SKM-1 treated with dmso at 0.1 percent for 144 hours (cell line): ENCODE results near the gene ZNF813.
"Not testable (repeated sequence)": the region's sequence is repeated elsewhere in the genome, so short reads cannot be mapped to it uniquely, and the experiment has no call there.

Experiments used
- DNase-seq: peaks from one replicate; lab custom pipeline; 2025; ENCODE audit not compliant: unreplicated experiment; lab: John Stamatoyannopoulos, UW

ZNF813 gene

GRCh38 chr19:53467485-53468262, at the start of gene ZNF813:
Gene ZNF813 (plus strand): TSS chr19:53467733. CDS start chr19:53483823, 16,090 bp downstream.
- peak; percentile 8 for DNase-seq

GRCh38 chr19:53420520-53421315, 46.8 kb upstream of the ZNF813 start:
- DNase-seq = not testable (repeated sequence)

- no peak for DNase-seq
Measured at GRCh38 chr19:53422551-53422950, 45.0 kb upstream of the ZNF813 start.

GRCh38 chr19:53423074-53423473, 44.5 kb upstream of the ZNF813 start:
- not testable (repeated sequence) for DNase-seq

- not testable (repeated sequence) for DNase-seq
Measured at GRCh38 chr19:53423680-53424079, 43.9 kb upstream of the ZNF813 start.

GRCh38 chr19:53424968-53425597, 42.5 kb upstream of the ZNF813 start:
- DNase-seq = peak; percentile 28

GRCh38 chr19:53431399-53432087, 36.0 kb upstream of the ZNF813 start, which contains the start of gene ZNF761:
Gene ZNF761 (plus strand): TSS chr19:53431984. CDS start chr19:53447269, 15,285 bp downstream.
- DNase-seq = peak; percentile 61

- DNase-seq = no peak
Measured at GRCh38 chr19:53432088-53432661, 35.4 kb upstream of the ZNF813 start.

- not testable (repeated sequence) for DNase-seq
Measured at GRCh38 chr19:53443809-53444208, 23.7 kb upstream of the ZNF813 start.

GRCh38 chr19:53447196-53447595, 20.3 kb upstream of the ZNF813 start:
- not testable (repeated sequence) for DNase-seq

GRCh38 chr19:53455828-53456227, 11.7 kb upstream of the ZNF813 start:
- no peak for DNase-seq

GRCh38 chr19:53460131-53460721, 7.3 kb upstream of the ZNF813 start:
- not testable (repeated sequence) for DNase-seq

- no peak for DNase-seq
Measured at GRCh38 chr19:53461866-53462265, 5.7 kb upstream of the ZNF813 start.

- no peak for DNase-seq
Measured at GRCh38 chr19:53462861-53463260, 4.7 kb upstream of the ZNF813 start.

- DNase-seq = no peak
Measured at GRCh38 chr19:53463263-53463662, 4.3 kb upstream of the ZNF813 start.

- no peak for DNase-seq
Measured at GRCh38 chr19:53466726-53467484, 628 bp upstream of the ZNF813 start.

- DNase-seq = not testable (repeated sequence)
Measured at GRCh38 chr19:53468628-53469027, 1.1 kb downstream of the ZNF813 start.

- no peak for DNase-seq
Measured at GRCh38 chr19:53471916-53472315, 4.4 kb downstream of the ZNF813 start.

- not testable (repeated sequence) for DNase-seq
Measured at GRCh38 chr19:53474832-53475231, 7.3 kb downstream of the ZNF813 start.
